Progenitor cell of endocrine pancreas (in vitro differentiated cells): ENCODE measurements around the gene RPE. TPM values are rescaled to one million over a fixed set of nuclear protein-coding genes. Genes with fewer than 3 reads are reported as not detected.

Experiments
- DNase-seq: peaks from one replicate; pipeline ENCODE4 v3.0.0; 2021; ENCODE audit warnings: low spot score; ENCODE audit not compliant: unreplicated experiment
- H3K27ac Mint-ChIP-seq: 2 replicates; pipeline ENCODE4 v1.8.0; 2021; ENCODE audit warnings: mild to moderate bottlenecking, moderate library complexity, mixed read lengths
- H3K27me3 Mint-ChIP-seq: 2 replicates; pipeline ENCODE4 v1.8.0; 2021; ENCODE audit warnings: mixed read lengths
- H3K36me3 Mint-ChIP-seq: 2 replicates; pipeline ENCODE4 v1.8.0; 2022; ENCODE audit warnings: mixed read lengths; ENCODE audit not compliant: insufficient read depth
- H3K4me1 Mint-ChIP-seq: 2 replicates; pipeline ENCODE4 v1.8.0; 2021; ENCODE audit warnings: low read depth, mixed read lengths
- H3K4me3 Mint-ChIP-seq: 2 replicates; pipeline ENCODE4 v1.8.0; 2021; ENCODE audit warnings: low read depth, mild to moderate bottlenecking, moderate library complexity, mixed read lengths
- H3K9me3 Mint-ChIP-seq: 2 replicates; pipeline ENCODE4 v1.8.0; 2021; ENCODE audit warnings: low read depth, mixed read lengths
- CTCF ChIP-seq: fragments of 200-600 bp; sonication (generic); IDR thresholded peaks from one replicate; pipeline ENCODE4 v1.5.0; 2021; ENCODE audit warnings: antibody characterized with exemption, mild to moderate bottlenecking; ENCODE audit not compliant: unreplicated experiment
- long read RNA-seq: library from polyadenylated mRNA; unstranded; transcript quantifications from one replicate; pipeline ENCODE4 v2.0.0, GENCODE V29; 2020
- total RNA-seq: library from RNA; stranded (reverse); gene quantifications from 2 replicates; pipeline ENCODE4 v1.2.1, GENCODE V29; 2021

RPE gene
- 46.2 and 47.4 TPM in 2 replicates for total RNA-seq
- long read RNA-seq, transcript RPE-202 (6 exons, 2,569 nt), result major isoform, 140 of 171 reads
- long read RNA-seq, partial matches to known transcripts, result 10 of 171 reads
- long read RNA-seq, other reads (novel, unspliced or antisense), result 8 of 171 reads

DNA sequence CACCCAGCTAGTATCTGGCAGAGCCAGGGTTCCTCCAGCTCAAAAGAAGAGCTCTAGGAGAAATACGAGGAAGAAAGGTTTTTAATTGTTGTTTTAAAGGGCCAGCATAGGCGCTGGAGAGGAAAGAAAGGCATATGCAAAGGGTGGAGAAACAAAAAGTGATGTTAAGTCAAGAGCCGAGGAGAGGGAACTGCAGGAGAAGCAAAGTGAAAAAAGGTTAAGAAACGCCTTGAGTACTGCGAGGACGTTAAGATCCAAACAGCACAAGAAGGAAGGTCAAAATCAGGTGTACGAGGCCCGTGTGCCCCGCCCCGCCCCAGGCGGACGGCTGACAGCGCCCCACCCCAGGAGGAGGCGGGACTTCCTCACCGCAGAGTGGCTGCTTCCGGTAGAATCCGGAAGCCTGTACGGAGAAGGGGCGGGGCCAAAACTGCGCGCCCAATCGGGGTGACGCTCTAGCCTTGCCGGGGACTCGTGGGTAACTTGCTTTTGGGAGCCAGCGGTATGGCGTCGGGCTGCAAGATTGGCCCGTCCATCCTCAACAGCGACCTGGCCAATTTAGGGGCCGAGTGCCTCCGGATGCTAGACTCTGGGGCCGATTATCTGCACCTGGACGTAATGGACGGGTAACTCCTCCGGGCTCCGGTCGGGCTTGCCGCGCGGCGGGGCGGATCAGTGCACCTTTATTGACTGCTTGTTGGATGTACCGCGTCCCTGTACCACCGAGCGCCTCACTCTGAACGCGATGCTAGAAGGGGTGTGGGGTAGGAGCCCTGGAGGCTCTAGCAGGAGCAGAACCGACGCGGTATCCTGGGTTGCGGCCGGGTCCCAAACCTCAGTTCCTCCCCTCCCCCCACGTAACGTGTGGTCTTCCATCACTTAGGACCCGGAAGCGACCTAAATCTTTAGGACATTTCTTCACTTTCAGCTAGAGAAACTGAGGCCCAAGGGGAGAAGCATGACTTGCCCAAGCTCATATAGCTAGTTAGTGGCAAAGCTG lies at the start of gene RPE:
RPE (plus strand) TSS at position 481 of the 1,000 bp plus-strand sequence; CDS start at position 505, 24 bp downstream.
- Mint-ChIP-seq H3K27me3 (no peaks in the 10 kb centered on the region), H3K9me3 (no peaks in the 10 kb centered on the region), H3K4me3 (peak within 1 kb of the TSS; percentile 90), H3K27ac (peak within 1 kb of the TSS; percentile 90), H3K4me1 (peaks cover 13% of the 10 kb centered on the region), H3K36me3 (peaks cover under 1% of the 10 kb centered on the region)
- DNase-seq, result peak; percentile 90
- no peak for TF ChIP-seq CTCF

- peaks cover 12% of the 10 kb centered on the region for H3K4me1 Mint-ChIP-seq
- no peak for TF ChIP-seq CTCF
- no peak overlapping the region for H3K4me3 Mint-ChIP-seq
- H3K36me3 Mint-ChIP-seq, result peaks cover 2% of the 10 kb centered on the region
- peaks cover 9% of the 10 kb centered on the region for H3K9me3 Mint-ChIP-seq
- no peak overlapping the region for H3K27ac Mint-ChIP-seq
- no peaks in the 10 kb centered on the region for H3K27me3 Mint-ChIP-seq
- no peak for DNase-seq
Observed at GRCh38 chr2:209956271-209956670, 46.2 kb upstream of the RPE start.

- no peak overlapping the region for H3K27ac Mint-ChIP-seq
- H3K4me3 Mint-ChIP-seq, result no peak overlapping the region
- no peaks in the 10 kb centered on the region for H3K27me3 Mint-ChIP-seq
- H3K4me1 Mint-ChIP-seq, result peaks cover 12% of the 10 kb centered on the region
- no peaks in the 10 kb centered on the region for H3K36me3 Mint-ChIP-seq
- TF ChIP-seq CTCF, result no peak
- no peaks in the 10 kb centered on the region for H3K9me3 Mint-ChIP-seq
- no peak for DNase-seq
Observed at GRCh38 chr2:209958016-209958415, 44.4 kb upstream of the RPE start.

- no peaks in the 10 kb centered on the region for H3K9me3 Mint-ChIP-seq
- H3K4me1 Mint-ChIP-seq, result peaks cover 12% of the 10 kb centered on the region
- H3K27ac Mint-ChIP-seq, result no peak overlapping the region
- H3K4me3 Mint-ChIP-seq, result no peak overlapping the region
- DNase-seq, result no peak
- H3K36me3 Mint-ChIP-seq, result no peaks in the 10 kb centered on the region
- no peaks in the 10 kb centered on the region for H3K27me3 Mint-ChIP-seq
- TF ChIP-seq CTCF, result no peak
Observed at GRCh38 chr2:209960045-209960444, 42.4 kb upstream of the RPE start.
